Iris pigment epithelial cell (primary cell): Measurements from ENCODE around the gene CD79A.
A peak's percentile ranks its signal among the peaks of the same experiment; 100 is the strongest.

Source experiments
- DNase-seq: peaks from one replicate; pipeline ENCODE4 v3.0.0-alpha.2; 2011; ENCODE audit warnings: low read depth

CD79A gene

DNA sequence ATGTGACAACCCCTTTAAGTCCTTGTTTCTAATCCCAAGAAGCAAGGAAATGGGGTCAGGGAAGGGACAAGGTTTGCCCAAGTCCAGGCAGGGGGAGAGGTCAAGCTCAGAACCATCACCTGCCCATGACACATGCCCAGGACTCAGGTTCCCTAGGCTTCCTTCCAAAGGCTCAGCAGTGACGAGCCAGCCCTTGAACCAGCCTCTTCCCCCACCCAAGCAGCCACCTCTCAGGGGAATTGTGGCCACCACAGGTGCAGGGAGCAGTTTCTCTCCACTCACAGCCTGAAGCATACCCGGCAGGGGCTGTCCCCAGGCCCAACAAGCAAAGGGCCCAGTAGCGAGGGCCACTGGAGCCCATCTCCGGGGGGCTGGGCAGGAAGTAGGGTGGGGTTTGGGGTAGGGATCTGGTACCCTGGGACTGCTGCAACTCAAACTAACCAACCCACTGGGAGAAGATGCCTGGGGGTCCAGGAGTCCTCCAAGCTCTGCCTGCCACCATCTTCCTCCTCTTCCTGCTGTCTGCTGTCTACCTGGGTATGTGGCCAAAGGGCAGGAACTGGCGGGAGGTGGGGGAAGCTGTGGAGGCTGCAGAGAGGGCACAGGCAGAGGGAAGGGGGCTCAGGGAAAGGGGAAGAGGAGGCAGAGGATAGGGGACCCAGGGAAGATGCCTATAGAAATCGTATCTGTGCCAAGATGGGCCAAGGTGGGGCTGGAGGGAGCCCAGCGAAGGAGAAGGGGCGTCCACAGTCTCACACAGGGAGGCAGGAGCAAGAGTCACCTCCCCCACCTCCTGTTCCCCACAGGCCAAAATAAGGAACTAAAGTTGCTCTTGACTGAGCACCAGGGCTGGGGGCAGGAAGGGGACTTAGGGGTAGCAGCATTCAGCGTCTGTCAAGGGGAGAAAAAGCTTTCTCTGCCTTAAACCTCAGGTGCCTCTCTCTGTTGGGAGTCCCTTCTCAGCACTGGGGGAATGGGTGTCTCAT is at the start of gene CD79A:
TSS of gene CD79A (plus strand) at position 433 of the 986 bp plus-strand sequence. CDS start at position 459, 26 bp downstream.
- DNase-seq: no peak

- no peak for DNase-seq
These were observed 38.9 kb upstream of the CD79A start for GRCh38 chr19:41837981-41838708.

DNA sequence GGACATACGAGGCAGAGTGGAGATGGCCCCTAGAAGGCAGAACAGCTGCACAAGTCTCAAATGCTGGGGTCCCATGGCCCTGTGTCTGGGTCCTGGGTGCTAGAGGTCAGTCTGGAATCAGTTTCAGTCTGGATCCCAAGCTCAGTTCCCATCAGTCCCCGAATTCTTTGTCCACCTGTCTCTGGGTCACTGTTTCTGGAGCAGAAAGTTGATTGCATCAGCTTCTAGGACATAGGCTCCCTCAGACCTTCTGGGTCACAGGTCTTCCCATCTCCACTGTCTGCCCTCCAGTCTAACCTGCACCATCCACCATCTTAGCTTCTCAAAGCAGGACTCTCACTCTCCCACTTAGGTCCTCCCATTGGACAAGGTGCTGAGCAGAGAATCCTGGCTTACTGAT is 37.9 kb upstream of the CD79A start:
- DNase-seq: no peak

- no peak for DNase-seq
These were observed 33.7 kb upstream of the CD79A start for GRCh38 chr19:41843371-41843770.

GRCh38 chr19:41844601-41845000 is 32.5 kb upstream of the CD79A start, which contains the start of gene LYPD4:
LYPD4 (minus strand) TSS chr19:41844683; CDS start chr19:41839285, 5,398 bp downstream.
- no peak for DNase-seq

- DNase-seq: no peak
These were observed 32.3 kb upstream of the CD79A start, which contains the start of gene DMRTC2 for GRCh38 chr19:41845001-41845050. DMRTC2 (plus strand) TSS chr19:41845042; CDS start chr19:41847429, 2,387 bp downstream.

DNA sequence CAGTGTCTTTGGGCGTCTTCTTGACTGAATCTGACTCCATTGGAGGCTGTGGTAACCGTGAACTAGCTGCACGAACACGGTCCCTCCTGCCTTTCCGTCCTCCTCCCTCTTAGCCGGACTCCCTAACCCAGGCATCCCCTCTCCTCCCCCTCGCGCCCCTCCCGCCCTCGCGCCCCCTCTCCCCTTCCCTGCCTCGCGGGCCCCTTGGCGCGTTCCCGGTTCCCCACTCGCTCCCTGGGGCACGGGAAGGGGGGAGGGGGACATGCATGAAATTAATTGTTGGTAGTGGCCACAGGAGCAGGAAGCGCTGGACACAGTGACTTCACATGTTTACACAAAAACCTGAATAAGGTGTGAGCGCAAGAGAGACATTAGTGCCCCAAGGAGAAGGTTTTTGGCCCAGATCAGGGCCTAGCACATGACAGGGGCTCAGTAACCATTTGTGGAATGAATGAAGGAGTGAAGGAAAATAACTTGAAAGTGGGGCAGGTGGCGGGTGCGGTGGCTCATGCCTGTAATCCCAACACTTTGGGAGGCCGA is 32.0 kb upstream of the CD79A start:
- DNase-seq: no peak

DNA sequence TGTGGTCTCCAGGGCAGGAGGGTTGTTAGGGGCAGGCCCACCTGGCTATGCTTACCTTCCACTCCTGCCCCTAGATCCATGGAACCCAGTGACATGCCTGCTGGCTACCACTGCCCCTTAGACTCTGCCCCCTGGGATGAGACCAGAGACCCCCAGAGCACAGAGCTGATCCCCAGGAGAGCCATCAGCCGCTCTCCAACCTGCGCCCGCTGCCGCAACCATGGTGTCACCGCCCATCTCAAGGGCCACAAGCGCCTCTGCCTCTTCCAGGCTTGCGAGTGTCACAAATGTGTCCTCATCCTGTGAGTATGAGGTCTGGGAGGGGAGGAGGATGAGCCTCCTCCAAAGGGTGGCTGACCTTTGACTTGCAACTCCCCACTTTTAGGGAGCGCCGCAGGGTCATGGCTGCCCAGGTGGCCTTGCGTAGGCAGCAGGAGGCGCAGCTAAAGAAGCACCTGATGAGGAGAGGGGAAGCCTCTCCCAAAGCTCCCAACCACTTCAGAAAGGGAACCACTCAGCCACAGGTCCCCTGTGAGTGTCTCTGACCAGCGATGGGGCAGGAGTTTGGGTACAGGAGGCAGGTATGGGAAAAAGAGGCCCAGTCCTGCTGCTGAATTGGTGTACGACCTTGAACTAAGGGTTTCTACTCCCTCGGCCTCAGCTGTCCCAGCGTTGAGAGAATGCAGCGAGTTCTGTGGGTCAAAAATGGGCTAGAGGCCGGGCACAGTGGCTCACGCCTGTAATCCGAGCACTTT is 29.6 kb upstream of the CD79A start:
- no peak for DNase-seq

DNA sequence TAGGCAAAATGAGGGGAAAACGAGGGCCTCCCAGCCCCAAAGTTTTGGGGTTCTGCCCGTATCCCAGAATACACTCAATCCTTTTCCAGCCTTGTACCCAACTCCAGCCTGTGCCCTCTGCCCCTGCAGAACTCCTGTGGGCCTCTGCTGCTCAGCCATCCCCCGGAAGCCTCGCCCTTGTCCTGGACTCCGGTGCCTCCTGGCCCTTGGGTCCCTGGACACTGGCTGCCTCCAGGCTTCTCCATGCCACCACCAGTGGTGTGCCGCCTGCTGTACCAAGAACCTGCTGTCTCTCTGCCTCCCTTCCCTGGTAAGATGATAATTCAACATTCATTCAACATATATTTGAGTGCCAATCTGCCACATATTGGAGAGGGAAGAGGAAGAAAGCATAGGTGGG is 28.4 kb upstream of the CD79A start:
- no peak for DNase-seq

DNA sequence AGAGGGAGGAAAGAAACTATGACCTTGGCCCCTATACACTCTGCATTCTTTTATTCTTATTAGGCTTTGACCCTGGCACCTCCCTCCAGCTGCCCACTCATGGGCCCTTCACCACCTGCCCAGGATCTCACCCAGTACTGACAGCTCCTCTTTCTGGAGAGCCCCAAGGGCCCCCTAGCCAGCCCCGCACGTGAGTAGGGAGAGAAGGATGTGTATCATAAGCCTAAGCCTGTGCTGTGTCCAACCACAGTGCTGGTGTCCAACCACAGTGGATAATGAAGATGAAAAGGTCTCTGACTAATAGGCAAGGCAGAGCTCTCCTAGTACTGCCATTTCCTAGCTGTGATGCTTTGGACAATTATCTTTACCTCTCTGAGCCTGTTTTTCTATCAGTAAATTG is 28.0 kb upstream of the CD79A start:
- DNase-seq: no peak

DNA sequence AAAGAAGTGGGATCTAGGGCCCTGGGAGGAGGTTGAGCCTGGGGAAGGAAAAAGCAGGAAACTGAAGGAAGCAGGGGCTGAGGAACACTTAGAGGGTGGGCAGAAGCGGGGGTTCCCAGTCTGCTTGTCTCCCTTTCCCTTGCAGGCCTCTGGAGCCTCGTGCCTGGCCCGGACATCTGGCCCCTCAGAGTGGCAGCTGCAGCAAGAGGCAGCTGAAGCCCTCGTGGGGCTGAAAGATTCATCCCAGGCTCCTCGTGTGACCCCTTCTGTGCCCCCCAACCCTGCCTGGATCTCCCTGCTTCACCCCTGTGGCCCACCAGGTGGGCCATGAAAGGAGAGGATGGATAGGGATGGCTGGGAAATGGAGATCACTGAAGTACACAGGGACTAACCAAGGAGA is 26.7 kb upstream of the CD79A start:
- DNase-seq: no peak

DNA sequence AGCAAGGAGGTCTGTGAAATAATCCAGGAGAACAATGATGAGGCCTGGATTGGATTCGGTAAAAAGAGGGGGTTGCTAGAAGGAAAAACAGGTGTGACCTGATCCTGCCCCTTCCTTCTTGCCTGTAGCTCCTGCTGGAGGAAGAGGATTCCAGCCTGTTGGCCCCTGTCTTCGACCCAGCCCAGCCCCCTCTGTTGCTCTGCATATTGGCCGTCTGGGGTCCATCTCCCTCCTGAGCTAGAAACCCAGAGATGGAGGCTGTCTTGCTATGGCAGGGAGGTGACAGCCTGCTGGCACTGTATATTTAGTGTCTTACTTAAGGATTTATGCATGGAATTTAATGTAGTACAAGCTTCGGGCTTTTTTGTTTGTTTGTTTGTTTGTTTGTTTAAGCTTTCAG is 25.6 kb upstream of the CD79A start:
- no peak for DNase-seq

DNA sequence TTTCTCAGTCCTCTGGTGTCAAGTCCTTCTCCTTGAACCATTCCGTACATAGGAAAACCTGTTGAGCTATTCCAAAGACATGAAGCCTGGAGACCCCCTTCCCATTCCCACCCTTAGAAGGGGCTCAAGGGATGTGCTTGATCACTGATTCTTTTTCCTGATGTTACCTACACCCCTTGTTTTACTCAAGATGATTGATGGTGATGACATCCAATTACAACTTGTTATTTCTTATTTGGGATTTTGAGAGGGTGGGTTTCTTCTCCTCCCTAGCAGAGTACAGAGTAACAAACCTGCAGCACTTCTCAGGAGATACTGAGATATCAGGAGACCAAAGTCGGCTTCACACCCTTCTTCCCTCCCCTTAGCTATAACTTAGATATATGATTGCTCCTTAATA is 23.7 kb upstream of the CD79A start:
- DNase-seq: no peak

DNA sequence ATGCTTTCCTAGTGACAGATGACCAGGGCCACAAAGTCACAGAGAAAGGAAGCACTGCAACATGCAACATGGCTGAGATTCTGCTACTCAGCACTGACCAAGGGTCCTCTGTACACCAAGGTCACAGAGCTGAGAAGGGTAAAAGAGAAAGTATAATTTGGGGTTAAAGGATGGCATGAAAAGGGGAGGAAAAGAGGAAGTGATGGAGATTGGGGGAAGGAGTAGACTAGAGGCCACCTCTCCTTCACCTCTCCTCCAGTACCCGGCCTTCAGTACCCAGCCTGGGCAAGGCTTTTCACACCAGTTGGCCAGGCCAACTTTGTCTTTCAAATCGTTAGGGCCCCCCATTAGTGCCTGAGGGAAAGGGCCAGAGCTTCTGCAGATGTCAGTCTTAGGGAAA is 23.3 kb upstream of the CD79A start:
- DNase-seq: no peak

- no peak for DNase-seq
These were observed 17.9 kb upstream of the CD79A start for GRCh38 chr19:41859213-41859617.

DNA sequence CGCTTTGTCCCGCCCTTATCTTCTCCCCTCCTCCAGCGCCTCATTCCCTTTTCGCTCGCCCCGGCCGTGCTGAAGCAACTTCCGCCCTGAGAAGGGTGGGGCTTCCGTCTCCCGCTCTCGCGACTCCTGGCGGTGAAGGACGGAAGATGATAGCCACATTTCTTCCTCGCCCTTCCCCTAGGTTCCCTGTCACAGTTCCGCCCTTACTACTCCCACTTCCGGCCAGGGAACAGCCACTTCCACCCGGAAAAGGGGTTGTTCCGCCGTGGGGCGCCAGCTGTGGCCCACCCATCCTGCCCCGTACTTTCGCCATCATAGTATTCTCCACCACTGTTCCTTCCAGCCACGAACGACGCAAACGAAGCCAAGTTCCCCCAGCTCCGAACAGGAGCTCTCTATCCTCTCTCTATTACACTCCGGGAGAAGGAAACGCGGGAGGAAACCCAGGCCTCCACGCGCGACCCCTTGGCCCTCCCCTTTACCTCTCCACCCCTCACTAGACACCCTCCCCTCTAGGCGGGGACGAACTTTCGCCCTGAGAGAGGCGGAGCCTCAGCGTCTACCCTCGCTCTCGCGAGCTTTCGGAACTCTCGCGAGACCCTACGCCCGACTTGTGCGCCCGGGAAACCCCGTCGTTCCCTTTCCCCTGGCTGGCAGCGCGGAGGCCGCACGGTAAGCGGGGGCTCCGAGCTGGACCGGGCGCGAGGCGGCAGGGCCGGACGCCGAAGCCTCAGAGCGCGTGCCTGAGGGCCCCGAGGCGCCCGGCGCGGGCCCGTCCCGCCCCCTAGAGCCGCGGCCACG is 17.3 kb upstream of the CD79A start, which contains the start of gene RPS19:
TSS of gene RPS19 (plus strand) at position 638 of the 801 bp plus-strand sequence. CDS start 520 bp downstream, outside the sequence.
- DNase-seq: peak; percentile 98

DNA sequence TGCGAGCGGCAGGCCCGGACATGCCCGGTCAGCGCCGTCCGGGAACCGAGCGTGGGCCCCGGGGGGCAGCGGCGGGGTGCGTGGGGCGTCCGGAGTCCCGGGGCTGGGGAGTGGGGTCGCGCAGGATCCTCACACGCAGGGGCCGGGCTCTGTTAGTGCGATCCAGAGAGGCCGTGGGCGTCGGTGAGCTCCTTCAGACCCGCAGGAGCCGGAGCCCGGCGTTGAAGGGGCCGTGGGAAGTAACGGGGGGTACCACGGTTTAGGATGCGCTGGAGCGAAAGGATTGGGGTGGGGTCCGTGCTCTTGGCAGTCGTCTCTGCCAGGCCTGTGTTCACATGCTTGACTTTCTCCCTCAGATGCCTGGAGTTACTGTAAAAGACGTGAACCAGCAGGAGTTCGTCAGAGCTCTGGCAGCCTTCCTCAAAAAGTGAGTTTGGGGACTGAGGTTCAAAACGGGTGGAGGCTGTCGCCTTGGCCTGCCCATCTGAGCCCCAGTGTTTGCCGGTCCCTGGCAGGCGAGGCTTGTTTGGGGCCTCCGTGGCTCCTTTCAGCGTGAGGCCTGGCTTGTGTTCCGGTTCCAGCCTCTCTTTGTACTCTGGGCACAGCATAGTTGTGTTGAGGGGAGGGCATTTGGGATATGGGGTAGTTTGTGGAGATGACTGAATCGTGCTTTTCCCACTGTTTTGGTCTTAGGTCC is 16.5 kb upstream of the CD79A start:
- no peak for DNase-seq

- DNase-seq: no peak
These were observed 15.8 kb upstream of the CD79A start for GRCh38 chr19:41861116-41861768.

DNA sequence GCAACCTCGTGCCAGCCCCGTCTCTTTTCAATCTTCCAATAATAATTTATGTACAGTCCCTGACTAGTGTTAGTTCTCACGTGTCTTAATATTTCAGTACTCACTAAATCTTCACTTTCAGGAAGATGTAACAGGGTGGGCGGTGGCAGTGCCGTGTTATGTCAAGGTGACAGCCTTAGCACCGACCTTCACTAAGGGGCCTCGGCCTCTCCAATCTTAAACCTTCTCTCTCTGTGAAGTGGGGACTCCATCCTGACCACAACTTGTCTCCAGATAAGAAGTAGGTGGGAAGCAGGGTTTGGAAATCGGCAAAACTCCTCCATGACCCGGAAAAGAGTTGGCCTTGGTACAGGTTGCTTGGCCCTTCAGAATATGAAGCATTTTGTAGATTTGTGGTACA is 15.2 kb upstream of the CD79A start:
- DNase-seq: no peak

DNA sequence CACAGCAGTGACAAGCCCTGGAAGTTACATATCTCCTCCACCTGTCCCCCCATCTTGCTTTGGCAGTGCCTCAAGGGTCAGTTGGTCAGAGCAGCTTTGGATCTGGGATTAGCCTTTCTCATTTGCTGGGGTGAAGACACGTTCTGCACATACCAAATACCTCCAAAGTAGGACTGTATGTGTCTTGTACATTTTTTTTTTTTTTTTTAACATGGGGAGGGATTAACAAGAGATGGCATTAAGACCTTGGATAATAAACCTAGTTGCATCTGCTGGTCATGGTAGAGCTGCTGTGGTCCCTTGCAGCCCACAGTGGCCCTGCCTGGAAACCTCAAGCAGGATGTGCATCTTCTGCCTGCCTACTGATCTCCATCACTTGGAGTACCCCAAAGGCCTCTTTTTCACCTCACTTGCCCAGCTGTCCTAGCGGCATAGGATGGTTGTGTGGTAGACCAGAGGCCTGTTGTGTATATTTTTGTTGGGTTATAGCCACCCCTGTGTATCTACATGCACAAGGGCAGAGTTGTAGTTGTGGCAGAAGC is 14.6 kb upstream of the CD79A start:
- DNase-seq: no peak
